GM19239 (cell line): ENCODE data around the gene TCF15.

Source experiments
- DNase-seq: peaks from one replicate; pipeline ENCODE4 v3.0.0; 2011; ENCODE audit warnings: low spot score; ENCODE audit not compliant: insufficient read length
- FAIRE-seq: peaks from 2 replicates; lab custom pipeline; 2011; peaks lifted over from hg19 to GRCh38; lab: Jason Lieb, UNC

The TCF15 gene

GRCh38 chr20:561437-562231, 48.5 kb downstream of the TCF15 start:
- FAIRE-seq, result peak; percentile 87
- DNase-seq, result peak; percentile 62

GRCh38 chr20:560680-561079, 49.4 kb downstream of the TCF15 start:
- DNase-seq (no peak), FAIRE-seq (no peak)

- no peak for DNase-seq
- FAIRE-seq, result no peak
Observed at GRCh38 chr20:558117-558516, 52.0 kb downstream of the TCF15 start.

GRCh38 chr20:556984-557383, 53.1 kb downstream of the TCF15 start:
- DNase-seq (no peak), FAIRE-seq (no peak)

GRCh38 chr20:555976-556385, 54.1 kb downstream of the TCF15 start:
- DNase-seq (no peak), FAIRE-seq (no peak)
